Hematopoietic multipotent progenitor cell treated with erythropoietin and hydrocortisone succinate and interleukin-3 and kit ligand, for 17 days (in vitro differentiated cells): ENCODE measurements around the gene LSM3.

Experiments
- DNase-seq: peaks from one replicate; pipeline ENCODE4 v3.0.0-alpha.2; 2015; ENCODE audit warnings: low spot score

LSM3 gene

GRCh38 chr3:14143271-14144225 lies 35.1 kb upstream of the LSM3 start:
- DNase-seq: no peak

GRCh38 chr3:14144423-14145075 lies 34.1 kb upstream of the LSM3 start:
- peak; percentile 59 for DNase-seq

GRCh38 chr3:14145236-14145635 lies 33.4 kb upstream of the LSM3 start:
- no peak for DNase-seq

GRCh38 chr3:14145670-14146380 lies 32.8 kb upstream of the LSM3 start:
- DNase-seq: no peak

- no peak for DNase-seq
Measured at GRCh38 chr3:14146381-14147065, 32.1 kb upstream of the LSM3 start.

- no peak for DNase-seq
Measured at GRCh38 chr3:14147066-14147435, 31.6 kb upstream of the LSM3 start.

GRCh38 chr3:14147617-14148016 lies 31.0 kb upstream of the LSM3 start:
- no peak for DNase-seq

- DNase-seq: no peak
Measured at GRCh38 chr3:14148041-14148985, 30.3 kb upstream of the LSM3 start.

- DNase-seq: no peak
Measured at GRCh38 chr3:14150078-14150477, 28.5 kb upstream of the LSM3 start.

- no peak for DNase-seq
Measured at GRCh38 chr3:14150491-14151230, 28.0 kb upstream of the LSM3 start.

GRCh38 chr3:14151471-14152083 lies 27.0 kb upstream of the LSM3 start:
- no peak for DNase-seq

- no peak for DNase-seq
Measured at GRCh38 chr3:14152233-14152962, 26.2 kb upstream of the LSM3 start.

- DNase-seq: no peak
Measured at GRCh38 chr3:14152963-14153355, 25.7 kb upstream of the LSM3 start.

GRCh38 chr3:14153663-14154062 lies 25.0 kb upstream of the LSM3 start:
- DNase-seq: no peak

GRCh38 chr3:14154276-14154675 lies 24.3 kb upstream of the LSM3 start:
- DNase-seq: no peak

GRCh38 chr3:14154895-14155440 lies 23.6 kb upstream of the LSM3 start:
- no peak for DNase-seq

- no peak for DNase-seq
Measured at GRCh38 chr3:14156201-14156600, 22.4 kb upstream of the LSM3 start.

GRCh38 chr3:14156843-14157561 lies 21.6 kb upstream of the LSM3 start:
- DNase-seq: no peak
